ENCODE results near the gene FAM193A.

DNA sequence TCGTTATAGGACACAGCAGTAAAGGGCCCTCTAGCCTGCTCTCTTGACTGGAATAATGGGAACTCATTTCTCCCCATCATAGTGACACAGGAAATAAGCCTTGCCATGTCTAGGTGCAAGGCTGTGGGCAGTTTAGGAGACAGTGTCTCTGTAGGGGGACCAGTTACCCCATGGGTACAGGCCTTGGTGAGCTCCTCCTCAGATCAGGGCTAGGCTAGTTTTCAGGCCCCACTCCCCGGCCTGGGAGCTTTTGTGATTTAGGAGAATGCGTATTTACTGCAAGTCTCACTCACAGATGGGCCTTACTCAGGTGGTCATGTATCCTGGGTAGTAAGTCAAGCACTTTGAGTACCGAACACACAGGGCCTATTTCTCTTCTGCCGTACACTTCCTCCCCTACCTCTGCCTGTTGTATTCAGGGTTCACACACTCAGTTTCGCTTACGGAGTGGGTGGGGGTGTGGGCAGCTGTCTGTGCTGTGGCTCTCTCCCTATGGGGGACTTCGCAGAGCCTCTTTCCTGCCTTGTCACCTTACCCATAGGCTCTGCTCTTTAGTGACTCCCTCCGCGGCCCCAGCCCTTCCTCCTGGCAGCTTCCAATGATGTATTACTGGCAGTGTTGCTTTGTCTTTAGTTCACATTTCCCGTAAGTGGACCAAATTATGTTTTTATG is 34.2 kb downstream of the FAM193A start:
- TF ChIP-seq CTCF (IDR thresholded peaks at IDR 0.05) (no peak), POLR2A (IDR thresholded peaks at IDR 0.05) (no peak)

All from right lobe of liver (tissue), 4 donors.